Right hindlimb (tissue), 1 donor: ENCODE data around the gene ANKRD30B.
"Not testable (repeated sequence)": the region's sequence is repeated elsewhere in the genome, so short reads cannot be mapped to it uniquely, and the experiment has no call there.

Source experiments
- DNase-seq: peaks from one replicate; pipeline ENCODE4 v3.0.0-alpha.2; 2018

The ANKRD30B gene, protein sequence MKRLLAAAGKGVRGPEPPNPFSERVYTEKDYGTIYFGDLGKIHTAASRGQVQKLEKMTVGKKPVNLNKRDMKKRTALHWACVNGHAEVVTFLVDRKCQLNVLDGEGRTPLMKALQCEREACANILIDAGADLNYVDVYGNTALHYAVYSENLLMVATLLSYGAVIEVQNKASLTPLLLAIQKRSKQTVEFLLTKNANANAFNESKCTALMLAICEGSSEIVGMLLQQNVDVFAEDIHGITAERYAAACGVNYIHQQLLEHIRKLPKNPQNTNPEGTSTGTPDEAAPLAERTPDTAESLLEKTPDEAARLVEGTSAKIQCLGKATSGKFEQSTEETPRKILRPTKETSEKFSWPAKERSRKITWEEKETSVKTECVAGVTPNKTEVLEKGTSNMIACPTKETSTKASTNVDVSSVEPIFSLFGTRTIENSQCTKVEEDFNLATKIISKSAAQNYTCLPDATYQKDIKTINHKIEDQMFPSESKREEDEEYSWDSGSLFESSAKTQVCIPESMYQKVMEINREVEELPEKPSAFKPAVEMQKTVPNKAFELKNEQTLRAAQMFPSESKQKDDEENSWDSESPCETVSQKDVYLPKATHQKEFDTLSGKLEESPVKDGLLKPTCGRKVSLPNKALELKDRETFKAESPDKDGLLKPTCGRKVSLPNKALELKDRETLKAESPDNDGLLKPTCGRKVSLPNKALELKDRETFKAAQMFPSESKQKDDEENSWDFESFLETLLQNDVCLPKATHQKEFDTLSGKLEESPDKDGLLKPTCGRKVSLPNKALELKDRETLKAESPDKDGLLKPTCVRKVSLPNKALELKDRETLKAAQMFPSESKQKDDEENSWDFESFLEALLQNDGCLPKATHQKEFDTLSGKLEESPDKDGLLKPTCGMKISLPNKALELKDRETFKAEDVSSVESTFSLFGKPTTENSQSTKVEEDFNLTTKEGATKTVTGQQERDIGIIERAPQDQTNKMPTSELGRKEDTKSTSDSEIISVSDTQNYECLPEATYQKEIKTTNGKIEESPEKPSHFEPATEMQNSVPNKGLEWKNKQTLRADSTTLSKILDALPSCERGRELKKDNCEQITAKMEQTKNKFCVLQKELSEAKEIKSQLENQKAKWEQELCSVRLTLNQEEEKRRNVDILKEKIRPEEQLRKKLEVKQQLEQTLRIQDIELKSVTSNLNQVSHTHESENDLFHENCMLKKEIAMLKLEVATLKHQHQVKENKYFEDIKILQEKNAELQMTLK (N-terminal part only)

DNA sequence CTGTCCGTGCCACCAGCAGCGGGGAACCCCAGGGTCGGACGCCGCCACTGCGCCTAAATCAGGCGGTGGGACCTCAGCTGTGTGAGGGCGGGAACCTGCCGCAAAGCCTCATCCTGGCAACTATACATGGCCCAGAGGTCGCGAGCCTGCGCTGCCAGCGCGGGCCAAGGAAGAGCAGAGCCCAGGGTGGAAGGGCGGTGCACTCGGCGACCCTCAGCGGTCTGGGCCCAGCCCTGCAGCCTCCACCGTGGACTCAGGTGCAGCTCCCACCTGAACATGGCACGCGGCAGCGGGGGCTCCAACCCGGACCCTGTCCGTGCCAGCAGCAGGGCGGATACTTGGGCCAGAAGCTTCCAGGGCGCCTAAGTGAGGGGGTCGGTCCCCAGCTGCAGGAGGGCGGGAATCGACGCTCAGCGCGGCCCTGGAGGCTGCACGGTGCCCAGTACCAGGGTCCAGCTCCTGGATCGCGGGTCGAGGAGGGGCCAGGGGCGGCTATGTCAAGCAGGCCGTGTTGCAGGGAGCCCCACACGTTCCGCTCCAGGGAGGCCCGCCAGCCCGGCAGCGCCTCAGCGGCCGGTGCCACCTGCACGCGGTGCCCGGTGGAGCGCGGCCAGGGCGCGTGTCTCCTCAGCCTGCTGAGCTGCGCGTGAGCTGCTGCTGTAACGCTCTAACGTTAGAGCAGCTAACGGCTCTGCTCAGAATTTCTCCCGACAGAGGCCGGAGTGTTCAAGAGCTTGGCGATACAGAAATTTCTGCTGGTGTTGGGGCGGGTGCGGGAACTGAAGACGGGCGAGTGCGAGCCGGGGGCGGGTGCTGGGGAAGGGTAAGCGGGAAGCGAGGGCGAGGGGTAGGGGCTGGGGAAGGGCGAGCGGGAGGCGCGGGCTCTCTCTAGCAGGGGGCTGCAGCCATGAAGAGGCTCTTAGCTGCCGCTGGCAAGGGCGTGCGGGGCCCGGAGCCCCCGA, at the start of gene ANKRD30B:
ANKRD30B (plus strand) TSS at position 660 of the 962 bp plus-strand sequence; CDS start at position 908, 248 bp downstream.
- DNase-seq: no peak

DNA sequence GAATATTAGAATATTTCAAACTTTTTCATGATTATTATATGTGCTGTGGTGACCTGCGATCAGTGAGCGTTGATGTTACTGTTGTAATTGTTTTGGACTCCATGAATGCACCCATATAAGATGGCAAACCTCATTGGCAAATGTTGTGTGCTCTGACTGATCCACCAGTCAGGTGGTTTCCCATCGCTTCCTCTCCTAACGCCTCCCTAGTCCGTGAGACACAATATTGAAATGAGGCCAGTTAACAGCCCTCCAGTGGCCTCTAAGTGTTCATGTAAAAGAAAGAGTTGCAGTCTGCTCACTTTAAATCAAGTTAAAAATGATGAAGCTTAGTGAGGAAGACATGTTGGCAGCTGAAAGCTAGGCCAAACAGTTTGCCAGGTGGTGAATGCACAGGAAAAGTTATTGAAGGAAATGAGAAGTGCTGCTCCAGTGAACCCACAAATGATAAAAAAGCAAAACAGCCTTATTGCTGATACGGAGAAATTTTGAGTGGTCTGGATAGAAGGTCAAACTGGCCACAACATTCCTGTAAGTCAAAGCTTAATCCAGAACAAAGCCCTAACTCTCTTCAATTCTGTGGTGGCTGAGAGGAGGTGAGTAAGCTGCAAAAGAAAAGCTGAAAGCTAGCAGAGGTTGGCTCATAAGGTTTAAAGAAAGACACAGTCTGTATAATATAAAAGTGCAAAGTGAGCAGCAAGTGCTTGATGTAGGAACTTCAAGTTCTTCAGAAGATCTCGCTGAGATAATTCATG, 46.5 kb upstream of the ANKRD30B start:
- DNase-seq: not testable (repeated sequence)

GRCh38 chr18:14709761-14710160, 38.2 kb upstream of the ANKRD30B start:
- DNase-seq: not testable (repeated sequence)

- DNase-seq: not testable (repeated sequence)
Measured at GRCh38 chr18:14721569-14721968, 26.4 kb upstream of the ANKRD30B start.

GRCh38 chr18:14739056-14739455, 8.9 kb upstream of the ANKRD30B start:
- not testable (repeated sequence) for DNase-seq

DNA sequence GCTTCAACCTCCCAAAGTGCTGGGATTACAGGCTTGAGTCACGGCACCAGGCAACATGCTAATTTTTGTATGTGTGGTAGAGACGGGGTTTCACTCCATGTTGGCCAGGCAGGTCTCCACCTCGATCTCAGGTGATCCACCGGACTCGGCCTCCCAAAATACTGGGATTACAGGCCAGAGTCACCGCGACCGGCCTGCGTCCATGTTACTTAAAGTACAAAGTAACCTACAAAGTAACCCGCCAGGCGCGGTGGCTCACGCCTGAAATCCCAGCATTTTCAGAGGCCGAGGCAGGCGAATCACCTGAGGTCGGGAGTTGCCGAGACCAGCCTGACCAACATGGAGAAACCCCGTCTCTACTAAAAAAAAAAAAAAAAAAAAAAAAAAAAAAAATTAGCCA, 1.1 kb upstream of the ANKRD30B start:
- no peak for DNase-seq

DNA sequence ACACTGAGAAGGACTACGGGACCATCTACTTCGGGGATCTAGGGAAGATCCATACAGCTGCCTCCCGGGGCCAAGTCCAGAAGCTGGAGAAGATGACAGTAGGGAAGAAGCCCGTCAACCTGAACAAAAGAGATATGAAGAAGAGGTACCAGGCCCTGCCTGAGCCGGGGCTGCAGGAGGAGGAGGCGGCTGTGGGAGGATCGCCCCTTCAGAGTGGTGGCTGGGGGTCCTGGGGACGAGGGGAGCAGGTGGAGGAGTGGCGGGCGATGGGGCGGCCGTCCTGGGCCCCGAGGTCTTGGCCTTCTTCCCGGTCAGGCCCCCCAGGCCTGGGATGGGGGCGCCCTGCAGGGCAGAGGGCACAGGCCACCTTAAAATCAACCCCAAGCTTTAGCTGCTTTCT, 524 bp downstream of the ANKRD30B start:
- no peak for DNase-seq

- not testable (repeated sequence) for DNase-seq
Measured at GRCh38 chr18:14763566-14763965, 15.6 kb downstream of the ANKRD30B start.

GRCh38 chr18:14767474-14767873, 19.5 kb downstream of the ANKRD30B start:
- DNase-seq: no peak

- DNase-seq: no peak
Measured at GRCh38 chr18:14768241-14768640, 20.3 kb downstream of the ANKRD30B start.

DNA sequence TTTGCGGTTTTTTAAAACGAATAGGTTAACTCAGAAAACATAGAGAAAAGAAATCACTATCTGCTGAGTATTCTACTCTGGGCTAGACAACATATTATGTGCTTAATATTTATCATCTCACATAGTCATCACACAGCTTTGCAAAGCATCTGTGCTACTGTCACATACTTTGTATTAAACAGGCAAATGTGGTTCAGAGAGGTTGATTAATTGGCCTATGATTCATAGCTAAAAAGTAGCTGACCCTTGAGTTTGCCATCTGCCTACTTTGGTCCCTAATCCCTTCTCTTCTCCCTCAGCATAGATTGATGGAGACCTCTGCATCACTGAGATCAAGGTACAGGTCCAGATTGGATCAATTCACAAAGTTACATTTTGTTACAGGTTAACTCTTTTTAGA, 21.4 kb downstream of the ANKRD30B start:
- DNase-seq: no peak

DNA sequence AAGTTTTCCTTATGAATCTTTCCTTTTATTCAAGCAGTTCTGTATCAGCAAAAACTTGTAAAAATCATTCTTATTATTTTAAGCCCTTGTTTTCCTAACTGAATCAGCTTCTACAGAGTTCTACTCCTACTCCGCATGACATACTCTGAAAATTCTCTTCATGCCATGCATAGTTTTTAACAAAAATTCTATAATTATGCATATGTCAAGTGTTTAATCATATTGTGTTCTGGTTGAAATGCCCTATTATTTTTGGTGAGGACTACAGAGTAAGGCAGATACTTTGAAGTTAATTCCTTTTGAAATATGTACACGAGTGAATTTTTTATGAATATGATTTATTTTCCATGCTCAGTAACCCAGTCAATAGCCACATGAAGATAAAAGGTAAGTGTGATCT, 28.8 kb downstream of the ANKRD30B start:
- DNase-seq: no peak

DNA sequence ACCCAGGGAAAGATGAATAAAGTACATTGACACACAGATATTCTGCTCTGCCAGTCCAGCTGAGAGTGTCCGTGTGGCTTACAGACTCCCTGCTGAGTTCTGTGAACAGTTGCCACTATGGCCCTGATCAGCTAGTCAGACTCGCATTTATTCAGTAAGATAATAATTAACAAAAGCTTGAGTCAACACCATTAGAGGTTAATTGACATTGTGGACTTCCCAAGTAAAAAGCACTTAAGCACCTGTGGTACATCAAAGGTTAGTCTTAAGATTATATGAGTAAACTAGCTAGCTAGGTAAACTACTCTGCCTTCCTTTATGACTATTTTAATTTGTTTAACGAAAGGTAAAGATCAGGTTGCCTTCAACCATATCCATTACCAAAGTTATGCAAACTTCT, 33.7 kb downstream of the ANKRD30B start:
- no peak for DNase-seq

DNA sequence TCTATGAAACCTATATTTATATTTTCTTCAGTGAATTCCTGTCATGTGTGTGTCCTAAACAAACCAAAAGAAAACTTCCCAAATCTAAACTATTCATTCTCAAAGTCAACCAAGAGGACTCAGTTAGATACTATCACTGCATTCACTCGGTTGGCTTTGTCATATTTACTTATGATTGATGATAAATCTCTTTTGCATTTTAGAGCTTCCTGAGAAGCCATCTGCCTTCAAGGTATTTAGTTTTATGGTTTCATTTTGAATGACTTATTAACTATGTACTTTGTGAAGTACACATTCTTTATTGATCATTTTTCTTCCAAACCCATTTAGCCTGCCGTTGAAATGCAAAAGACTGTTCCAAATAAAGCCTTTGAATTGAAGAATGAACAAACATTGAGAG, 36.2 kb downstream of the ANKRD30B start:
- DNase-seq: no peak

DNA sequence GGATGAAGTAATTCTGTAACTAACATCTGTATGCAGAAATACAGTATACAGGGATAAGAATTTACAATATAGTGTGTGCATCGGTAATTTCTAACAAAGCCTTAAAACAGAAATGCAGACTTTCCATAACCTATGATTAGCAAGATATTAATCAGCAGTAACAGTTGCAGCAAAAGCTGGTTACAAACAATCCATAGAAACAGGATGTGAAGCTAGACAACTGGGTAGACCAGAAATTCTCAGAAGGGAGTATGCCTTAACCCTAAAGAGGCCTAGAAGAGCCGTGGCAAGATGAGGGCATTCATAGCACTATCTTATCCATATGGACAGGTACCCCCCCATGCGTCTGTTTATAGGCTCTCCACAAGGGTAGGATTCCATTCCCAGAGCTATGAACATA, 48.9 kb downstream of the ANKRD30B start:
- DNase-seq: not testable (repeated sequence)

- DNase-seq: not testable (repeated sequence)
Measured at GRCh38 chr18:14797969-14798764, 50.2 kb downstream of the ANKRD30B start.

DNA sequence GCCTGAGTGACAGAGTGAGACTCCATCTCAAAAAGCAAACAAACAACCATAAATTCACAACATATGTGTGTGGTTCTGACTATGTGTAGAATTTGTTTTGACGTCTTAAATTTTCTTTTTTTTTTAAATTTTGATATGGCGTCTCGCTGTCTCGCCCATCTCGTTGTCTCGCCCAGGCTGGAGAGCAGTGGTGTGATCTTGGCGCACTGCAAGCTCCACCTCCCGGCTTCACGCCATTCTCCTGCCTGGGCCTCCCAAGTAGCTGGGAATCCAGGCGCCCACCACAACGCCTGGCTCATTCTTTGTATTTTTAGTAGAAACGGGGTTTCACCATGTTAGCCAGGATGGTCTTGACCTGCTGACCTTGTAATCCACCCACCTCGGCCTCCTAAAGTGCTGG, 63.1 kb downstream of the ANKRD30B start:
- not testable (repeated sequence) for DNase-seq

DNA sequence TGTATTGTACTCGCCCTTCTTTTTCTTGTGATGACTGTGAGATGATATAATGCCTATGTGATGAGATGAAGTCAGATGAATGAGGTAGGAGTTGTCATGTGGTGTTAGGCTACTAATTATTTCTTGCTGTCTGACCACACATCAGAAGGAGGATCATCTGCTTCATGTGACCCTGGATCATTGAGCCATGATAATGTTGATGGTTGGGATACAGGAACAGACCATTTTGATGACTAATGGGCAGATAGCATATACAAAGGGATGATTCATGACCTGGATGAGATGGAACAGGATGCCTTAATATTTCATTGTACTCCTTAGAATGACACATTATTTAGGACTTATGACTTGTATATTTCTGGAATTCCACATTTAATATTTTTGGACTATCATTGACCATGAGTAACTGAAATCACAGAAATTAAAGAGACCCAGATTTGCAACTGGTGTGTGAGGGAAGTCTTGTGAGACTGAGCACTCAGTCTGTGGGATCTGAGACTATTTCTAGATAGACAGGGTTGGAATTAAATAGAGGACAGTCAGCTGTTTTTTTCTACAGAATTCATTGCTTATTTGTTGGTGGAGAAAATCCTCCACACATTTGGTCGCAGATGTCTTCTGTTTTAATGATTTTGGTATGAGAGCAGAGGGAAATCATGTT, 79.1 kb downstream of the ANKRD30B start:
- DNase-seq: not testable (repeated sequence)

- not testable (repeated sequence) for DNase-seq
Measured at GRCh38 chr18:14841607-14842006, 93.6 kb downstream of the ANKRD30B start.
